PC-9 (cell line): ENCODE results near the gene ALG6.

Source experiments
- CTCF ChIP-seq: fragments of 200-600 bp; sonication (generic); conservative IDR thresholded peaks from 2 replicates; pipeline ENCODE4 v1.6.1; 2017; ENCODE audit warnings: mixed run types, antibody characterized with exemption, mild to moderate bottlenecking, moderate library complexity
- EZH2 ChIP-seq: fragments of 200-600 bp; sonication (generic); IDR thresholded peaks from 2 replicates; pipeline ENCODE4 v1.8.0; 2017; ENCODE audit warnings: antibody characterized with exemption, low read depth

- TF ChIP-seq CTCF (no peak), EZH2 (no peak)
Measured at GRCh38 chr1:63486629-63487028, 119.2 kb downstream of the ALG6 start.
